Astrocyte (in vitro differentiated cells and primary cell): ENCODE data around the gene TBXAS1. TPM values are rescaled to one million over a fixed set of nuclear protein-coding genes. Genes with fewer than 3 reads are reported as not detected.

Source experiments
- DNase-seq: peaks from one replicate; pipeline ENCODE4 v3.0.0-alpha.2; 2010; ENCODE audit warnings: low read depth
- FAIRE-seq: peaks from 2 replicates; lab custom pipeline; 2011; peaks lifted over from hg19 to GRCh38; lab: Jason Lieb, UNC
- H2AFZ ChIP-seq: 2 replicates; pipeline ENCODE4 v1.6.0; 2012; ENCODE audit warnings: low read depth, low read length, inconsistent platforms
- H3K27ac ChIP-seq: 2 replicates; pipeline ENCODE4 v1.5.1; 2011; ENCODE audit warnings: low read depth, low read length, inconsistent platforms
- H3K27me3 ChIP-seq: 2 replicates; pipeline ENCODE4 v1.6.0; 2011; ENCODE audit warnings: low read length, inconsistent platforms; ENCODE audit not compliant: insufficient read depth
- H3K36me3 ChIP-seq: 2 replicates; pipeline ENCODE4 v1.5.1; 2011; ENCODE audit warnings: low read length, inconsistent platforms; ENCODE audit not compliant: insufficient read depth
- H3K4me1 ChIP-seq: 2 replicates; pipeline ENCODE4 v1.5.1; 2011; ENCODE audit warnings: low read length, inconsistent platforms; ENCODE audit not compliant: insufficient read depth
- H3K4me2 ChIP-seq: 2 replicates; pipeline ENCODE4 v1.6.0; 2012; ENCODE audit warnings: low read length, inconsistent platforms
- H3K4me3 ChIP-seq: 2 replicates; pipeline ENCODE4 v1.5.1; 2011; ENCODE audit warnings: low read depth, mild to moderate bottlenecking, low read length, inconsistent platforms; ENCODE audit not compliant: insufficient read depth
- H3K79me2 ChIP-seq: 2 replicates; pipeline ENCODE4 v1.6.0; 2012; ENCODE audit warnings: mild to moderate bottlenecking, low read length, inconsistent platforms; ENCODE audit not compliant: insufficient read depth
- H3K9ac ChIP-seq: 2 replicates; pipeline ENCODE4 v1.6.0; 2012; ENCODE audit warnings: mild to moderate bottlenecking, low read length, inconsistent platforms
- H3K9me3 ChIP-seq: 2 replicates; pipeline ENCODE4 v1.5.1; 2012; ENCODE audit warnings: low read depth, mild to moderate bottlenecking, low read length, inconsistent platforms; ENCODE audit not compliant: insufficient read depth
- H4K20me1 ChIP-seq: 2 replicates; pipeline ENCODE4 v1.6.0; 2012; ENCODE audit warnings: low read length, inconsistent platforms; ENCODE audit not compliant: insufficient read depth
- H3K27ac Mint-ChIP-seq: one replicate; pipeline ENCODE4 v1.8.0; 2021; ENCODE audit warnings: mild to moderate bottlenecking, mixed read lengths; ENCODE audit not compliant: unreplicated experiment
- H3K27me3 Mint-ChIP-seq: one replicate; pipeline ENCODE4 v1.8.0; 2021; ENCODE audit warnings: low read depth, mixed read lengths; ENCODE audit not compliant: unreplicated experiment
- H3K36me3 Mint-ChIP-seq: one replicate; pipeline ENCODE4 v1.8.0; 2021; ENCODE audit warnings: low read depth, mixed read lengths; ENCODE audit not compliant: unreplicated experiment
- H3K4me1 Mint-ChIP-seq: one replicate; pipeline ENCODE4 v1.8.0; 2021; ENCODE audit warnings: low read depth, mixed read lengths; ENCODE audit not compliant: unreplicated experiment
- H3K4me3 Mint-ChIP-seq: one replicate; pipeline ENCODE4 v1.8.0; 2021; ENCODE audit warnings: mild to moderate bottlenecking, moderate library complexity, mixed read lengths; ENCODE audit not compliant: unreplicated experiment
- H3K9me3 Mint-ChIP-seq: one replicate; pipeline ENCODE4 v1.8.0; 2021; ENCODE audit warnings: mild to moderate bottlenecking, mixed read lengths; ENCODE audit not compliant: unreplicated experiment
- CTCF ChIP-seq: IDR thresholded peaks from 2 replicates; pipeline ENCODE4 v1.5.1; 2011; ENCODE audit warnings: low read depth, mild to moderate bottlenecking, inconsistent platforms, low read length, moderate library complexity; ENCODE audit not compliant: insufficient read depth
- EZH2 ChIP-seq: IDR thresholded peaks from 2 replicates; pipeline ENCODE4 v1.6.1; 2012; ENCODE audit warnings: mild to moderate bottlenecking, low read length, inconsistent platforms; ENCODE audit not compliant: insufficient read depth
- total RNA-seq: library from RNA; stranded (reverse); gene quantifications from 2 replicates; pipeline ENCODE4 v1.2.1, GENCODE V29; 2021

TBXAS1 gene
- total RNA-seq, 1 donor from 2014 or later, result 1.1 TPM

- Mint-ChIP-seq H3K27ac (no peak overlapping the region), H3K9me3 (peaks cover 5% of the 10 kb centered on the region), H3K4me1 (no peaks in the 10 kb centered on the region), H3K27me3 (peaks cover 35% of the 10 kb centered on the region), H3K4me3 (no peak overlapping the region), H3K36me3 (no peaks in the 10 kb centered on the region)
- no peak for DNase-seq
- Histone ChIP-seq H3K4me2 (no peak overlapping the region), H3K27ac (no peak overlapping the region), H3K9me3 (no peaks in the 10 kb centered on the region), H3K79me2 (no peaks in the 10 kb centered on the region), H3K27me3 (no peaks in the 10 kb centered on the region), H4K20me1 (no peaks in the 10 kb centered on the region), H3K4me3 (no peak overlapping the region), H3K9ac (no peak overlapping the region), H2AFZ (no peak overlapping the region), H3K36me3 (no peaks in the 10 kb centered on the region), H3K4me1 (no peaks in the 10 kb centered on the region)
- TF ChIP-seq EZH2 (no peak), CTCF (no peak)
- FAIRE-seq, result no peak
Measured at GRCh38 chr7:139845443-139845805, 16.4 kb downstream of the TBXAS1 start.

- Mint-ChIP-seq H3K27me3 (peaks cover 32% of the 10 kb centered on the region), H3K4me3 (no peak overlapping the region), H3K36me3 (no peaks in the 10 kb centered on the region), H3K9me3 (peaks cover 5% of the 10 kb centered on the region), H3K27ac (no peak overlapping the region), H3K4me1 (no peaks in the 10 kb centered on the region)
- Histone ChIP-seq H3K79me2 (no peaks in the 10 kb centered on the region), H3K9ac (no peak overlapping the region), H4K20me1 (no peaks in the 10 kb centered on the region), H3K36me3 (no peaks in the 10 kb centered on the region), H3K27ac (no peak overlapping the region), H3K27me3 (no peaks in the 10 kb centered on the region), H3K4me1 (no peaks in the 10 kb centered on the region), H3K4me2 (no peak overlapping the region), H3K9me3 (no peaks in the 10 kb centered on the region), H2AFZ (no peak overlapping the region), H3K4me3 (no peak overlapping the region)
- DNase-seq (no peak), FAIRE-seq (no peak)
- TF ChIP-seq EZH2 (no peak), CTCF (no peak)
Measured at GRCh38 chr7:139846297-139846696, 17.2 kb downstream of the TBXAS1 start.

GRCh38 chr7:139848274-139848673 lies 19.2 kb downstream of the TBXAS1 start:
- H4K20me1 ChIP-seq, result no peaks in the 10 kb centered on the region

More at GRCh38 chr7:139848274-139848673, 19.2 kb downstream of the TBXAS1 start:
- Histone ChIP-seq H3K4me2 (no peak overlapping the region), H3K36me3 (no peaks in the 10 kb centered on the region), H3K9ac (no peak overlapping the region), H2AFZ (no peak overlapping the region), H3K79me2 (no peaks in the 10 kb centered on the region), H3K27me3 (no peaks in the 10 kb centered on the region), H3K4me3 (no peak overlapping the region), H3K4me1 (no peaks in the 10 kb centered on the region), H3K9me3 (no peaks in the 10 kb centered on the region), H3K27ac (no peak overlapping the region)
- DNase-seq, result no peak
- Mint-ChIP-seq H3K27ac (no peak overlapping the region), H3K36me3 (no peaks in the 10 kb centered on the region), H3K27me3 (peaks cover 37% of the 10 kb centered on the region), H3K4me3 (no peak overlapping the region), H3K9me3 (peaks cover 5% of the 10 kb centered on the region), H3K4me1 (no peaks in the 10 kb centered on the region)
- TF ChIP-seq EZH2 (no peak), CTCF (no peak)
- FAIRE-seq, result no peak
